HEK293 (cell line): ENCODE measurements around the gene LINC00237.

Experiments
- CTCF ChIA-PET: fragments of 350-600 bp; formaldehyde crosslinking; extraction: SDS; loops from one replicate; lab custom pipeline; 2021; ENCODE audit warnings: antibody characterized with exemption; lab: Yijun Ruan, JAX
- POLR2A ChIA-PET: fragments of 300-600 bp; formaldehyde crosslinking; extraction: SDS; loops from one replicate; lab custom pipeline; 2020; ENCODE audit warnings: antibody characterized with exemption, inconsistent platforms; lab: Yijun Ruan, JAX
- H3K27ac ChIP-seq: fragments of 200-500 bp; sonication (Bioruptor generic); 2 replicates; pipeline ENCODE4 v1.5.1; 2014; ENCODE audit warnings: low read depth, low read length, control low read depth, inconsistent platforms; ENCODE audit errors: extremely low read depth
- H3K36me3 ChIP-seq, 2 experiments: fragments of 200-500 bp in 1 of 2; sonication (Bioruptor generic) in 1 of 2; 1 replicate in 1 of 2; 2 replicates in 1 of 2; pipeline ENCODE4 v1.5.1; 2014 to 2017; ENCODE audit warnings: inconsistent platforms in 2 of 2, low read length in 2 of 2; ENCODE audit not compliant: control insufficient read depth in 2 of 2, insufficient read depth in 1 of 2
- H3K4me1 ChIP-seq: fragments of 200-500 bp; sonication (Bioruptor generic); 2 replicates; pipeline ENCODE4 v1.5.1; 2014; ENCODE audit warnings: mild to moderate bottlenecking, low read length, inconsistent platforms; ENCODE audit not compliant: control insufficient read depth, insufficient read depth
- H3K4me3 ChIP-seq: 2 replicates; pipeline ENCODE4 v1.5.1; 2011; ENCODE audit warnings: low read depth, mild to moderate bottlenecking, control low read depth, low read length, moderate library complexity
- H3K9me3 ChIP-seq: fragments of 200-500 bp; sonication (Bioruptor generic); 2 replicates; pipeline ENCODE4 v1.5.1; 2014; ENCODE audit warnings: low read depth, low read length, inconsistent platforms; ENCODE audit not compliant: control insufficient read depth, insufficient read depth
- BCL11A ChIP-seq: fragments of 450-650 bp; formaldehyde crosslinking; IDR thresholded peaks from 2 replicates; pipeline ENCODE4 v1.5.1; 2016; ENCODE audit warnings: low read depth, missing biosample characterization, missing genetic modification characterization
- KLF16 ChIP-seq: fragments of 450-650 bp; formaldehyde crosslinking; IDR thresholded peaks from 2 replicates; pipeline ENCODE4 v1.5.1; 2017; ENCODE audit warnings: missing biosample characterization, missing genetic modification characterization
- MEIS1 ChIP-seq: sonication (generic); formaldehyde crosslinking; IDR thresholded peaks from 2 replicates; pipeline ENCODE4 v1.8.1; 2022; ENCODE audit warnings: missing genetic modification reagents, mild to moderate bottlenecking, borderline replicate concordance
- SP2 ChIP-seq: fragments of 450-650 bp; formaldehyde crosslinking; IDR thresholded peaks from 2 replicates; pipeline ENCODE4 v1.5.1; 2016; ENCODE audit warnings: missing biosample characterization, missing genetic modification characterization
- SP7 ChIP-seq: fragments of 450-650 bp; formaldehyde crosslinking; IDR thresholded peaks from 2 replicates; pipeline ENCODE4 v1.5.1; 2016; ENCODE audit warnings: missing biosample characterization, missing genetic modification characterization
- ZFP3 ChIP-seq: fragments of 450-650 bp; formaldehyde crosslinking; IDR thresholded peaks from 2 replicates; pipeline ENCODE4 v1.5.1; 2016; ENCODE audit warnings: low read depth, missing biosample characterization, missing genetic modification characterization
- ZFP37 ChIP-seq: fragments of 450-650 bp; formaldehyde crosslinking; IDR thresholded peaks from 2 replicates; pipeline ENCODE4 v1.5.1; 2016; ENCODE audit warnings: missing biosample characterization, missing genetic modification characterization
- ZNF10 ChIP-seq: fragments of 450-650 bp; formaldehyde crosslinking; IDR thresholded peaks from 2 replicates; pipeline ENCODE4 v1.5.1; 2017; ENCODE audit warnings: missing biosample characterization, missing genetic modification characterization
- ZNF133 ChIP-seq: fragments of 450-650 bp; formaldehyde crosslinking; IDR thresholded peaks from 2 replicates; pipeline ENCODE4 v1.5.1; 2016; ENCODE audit warnings: missing biosample characterization, missing genetic modification characterization
- ZNF138 ChIP-seq: fragments of 450-650 bp; formaldehyde crosslinking; IDR thresholded peaks from 2 replicates; pipeline ENCODE4 v1.5.1; 2016; ENCODE audit warnings: missing biosample characterization, missing genetic modification characterization, borderline replicate concordance
- ZNF140 ChIP-seq: fragments of 450-650 bp; formaldehyde crosslinking; IDR thresholded peaks from 2 replicates; pipeline ENCODE4 v1.5.1; 2016; ENCODE audit warnings: missing biosample characterization, missing genetic modification characterization
- ZNF211 ChIP-seq: fragments of 450-650 bp; formaldehyde crosslinking; IDR thresholded peaks from 2 replicates; pipeline ENCODE4 v1.5.1; 2016; ENCODE audit warnings: low read depth, missing biosample characterization, missing genetic modification characterization
- ZNF341 ChIP-seq: fragments of 450-650 bp; formaldehyde crosslinking; IDR thresholded peaks from 2 replicates; pipeline ENCODE4; 2016; ENCODE audit warnings: low read depth, missing biosample characterization, missing genetic modification characterization
- ZNF501 ChIP-seq: fragments of 450-650 bp; formaldehyde crosslinking; IDR thresholded peaks from 2 replicates; pipeline ENCODE4 v1.5.1; 2016; ENCODE audit warnings: missing biosample characterization, missing genetic modification characterization
- ZNF518A ChIP-seq: fragments of 450-650 bp; formaldehyde crosslinking; conservative IDR thresholded peaks from 2 replicates; pipeline ENCODE4 v1.5.1; 2016; ENCODE audit warnings: low read depth, missing biosample characterization, missing genetic modification characterization
- ZNF521 ChIP-seq: fragments of 450-650 bp; formaldehyde crosslinking; IDR thresholded peaks from 2 replicates; pipeline ENCODE4 v1.5.1; 2017; ENCODE audit warnings: missing biosample characterization, mild to moderate bottlenecking, missing genetic modification characterization
- ZNF558 ChIP-seq: fragments of 450-650 bp; formaldehyde crosslinking; IDR thresholded peaks from 2 replicates; pipeline ENCODE4 v1.5.1; 2016; ENCODE audit warnings: missing biosample characterization, missing genetic modification characterization
- ZNF623 ChIP-seq: fragments of 450-650 bp; formaldehyde crosslinking; IDR thresholded peaks from 2 replicates; pipeline ENCODE4 v1.5.1; 2016; ENCODE audit warnings: missing biosample characterization, missing genetic modification characterization
- ZNF791 ChIP-seq: fragments of 450-650 bp; formaldehyde crosslinking; IDR thresholded peaks from 2 replicates; pipeline ENCODE4 v1.5.1; 2016; ENCODE audit warnings: missing biosample characterization, missing genetic modification characterization
- TF ChIP-seq, protein P1 (sequence below): fragments of 450-650 bp; formaldehyde crosslinking; IDR thresholded peaks from 2 replicates; pipeline ENCODE4 v1.5.1; 2017; ENCODE audit warnings: missing biosample characterization, missing genetic modification characterization

The LINC00237 gene

GRCh38 chr20:21104921-21105320 is 1.2 kb downstream of the LINC00237 start (continued):
- TF ChIP-seq ZNF518A (tag by site-specific recombination) (no peak), MEIS1 (CRISPR knock-in tag) (no peak), SP7 (tag by site-specific recombination) (no peak), ZNF791 (no peak), ZNF623 (tag by site-specific recombination) (no peak), ZFP37 (tag by site-specific recombination) (no peak), BCL11A (no peak), ZNF558 (tag by site-specific recombination) (no peak), ZNF521 (no peak)
- TF ChIP-seq, protein P1, sequence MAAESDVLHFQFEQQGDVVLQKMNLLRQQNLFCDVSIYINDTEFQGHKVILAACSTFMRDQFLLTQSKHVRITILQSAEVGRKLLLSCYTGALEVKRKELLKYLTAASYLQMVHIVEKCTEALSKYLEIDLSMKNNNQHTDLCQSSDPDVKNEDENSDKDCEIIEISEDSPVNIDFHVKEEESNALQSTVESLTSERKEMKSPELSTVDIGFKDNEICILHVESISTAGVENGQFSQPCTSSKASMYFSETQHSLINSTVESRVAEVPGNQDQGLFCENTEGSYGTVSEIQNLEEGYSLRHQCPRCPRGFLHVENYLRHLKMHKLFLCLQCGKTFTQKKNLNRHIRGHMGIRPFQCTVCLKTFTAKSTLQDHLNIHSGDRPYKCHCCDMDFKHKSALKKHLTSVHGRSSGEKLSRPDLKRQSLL (tag by site-specific recombination): no peak

DNA sequence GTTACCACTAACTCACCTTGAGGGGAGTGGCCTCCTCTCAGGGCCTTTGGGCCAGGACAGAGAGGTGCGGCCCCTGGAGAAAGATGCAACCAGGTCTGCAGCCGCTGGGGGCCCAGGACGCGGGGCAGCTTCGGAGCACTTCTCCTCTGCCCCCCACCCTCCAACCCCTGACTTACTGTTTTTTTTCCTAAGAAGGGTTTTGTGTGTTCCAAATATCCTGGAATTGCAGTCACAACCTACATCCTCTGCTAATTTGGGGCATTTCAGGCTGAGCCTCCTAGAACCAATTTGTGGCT is 1.7 kb downstream of the LINC00237 start:
- no peak overlapping the region for H3K27ac ChIP-seq
- CTCF ChIA-PET: interaction anchor here (0.6 to 0.7 kb wide), 2 partner anchors 425 to 663 kb away, joined by 3 to 4 read pairs; no protein-coding TSS in a partner anchor
- no peaks in the 10 kb centered on the region for H3K36me3 ChIP-seq
- no peaks in the 10 kb centered on the region for H3K4me1 ChIP-seq
- TF ChIP-seq ZNF138 (tag by site-specific recombination) (no peak), ZNF341 (tag by site-specific recombination) (no peak), ZNF10 (no peak)
- TF ChIP-seq, protein P1 (tag by site-specific recombination): no peak
- TF ChIP-seq, all 188 proteins: peak for 0
- Histone ChIP-seq H3K4me3 (no peak overlapping the region), H3K9me3 (no peaks in the 10 kb centered on the region)
- POLR2A ChIA-PET: no interaction called here

DNA sequence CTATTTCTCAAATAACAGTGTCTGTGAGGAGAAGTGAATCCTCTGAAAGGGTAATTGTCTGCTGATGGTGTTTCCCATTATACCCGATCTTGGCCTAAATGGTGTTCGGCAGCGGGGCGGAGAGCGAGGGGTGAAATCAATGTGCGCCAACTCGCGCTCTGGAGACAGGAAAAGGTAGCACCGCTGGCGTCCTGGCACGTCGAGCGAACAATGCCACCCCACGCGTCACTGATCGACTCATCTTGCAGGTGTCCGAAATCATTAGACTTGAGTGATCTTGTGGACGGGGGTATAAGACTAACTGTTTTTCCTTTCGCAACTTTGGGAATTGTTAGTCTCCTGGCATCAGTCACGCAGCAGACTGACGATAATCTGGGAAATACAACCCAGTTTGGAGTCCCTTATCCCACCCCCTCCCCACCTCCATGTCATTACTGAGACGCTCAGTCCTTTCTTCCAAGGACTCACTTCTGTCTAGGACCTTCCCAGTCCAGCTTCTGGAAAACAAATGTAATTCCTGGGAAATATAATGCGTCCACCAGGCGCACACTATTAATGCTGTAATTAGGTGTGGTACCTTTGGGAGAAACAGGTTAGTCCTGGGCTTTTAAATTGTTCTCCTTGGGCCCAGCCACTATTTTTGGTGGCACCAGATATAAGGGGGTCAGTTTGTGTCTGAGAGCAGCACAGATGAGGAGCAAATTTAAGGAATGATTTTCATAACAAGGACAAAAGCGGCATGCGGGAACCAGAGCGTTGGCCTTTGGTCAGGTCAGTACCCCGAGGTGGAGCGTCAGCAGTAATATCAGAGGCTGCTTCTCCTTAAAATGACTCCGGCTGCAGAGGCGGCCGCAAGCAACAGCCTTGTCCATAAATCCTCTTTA is 2.3 kb downstream of the LINC00237 start:
- Histone ChIP-seq H3K4me1 (no peaks in the 10 kb centered on the region), H3K4me3 (no peak overlapping the region), H3K36me3 (no peaks in the 10 kb centered on the region), H3K9me3 (no peaks in the 10 kb centered on the region), H3K27ac (no peak overlapping the region)
- TF ChIP-seq KLF16 (no peak), ZFP3 (tag by site-specific recombination) (no peak), ZNF133 (tag by site-specific recombination) (no peak), ZNF140 (tag by site-specific recombination) (no peak), SP2 (tag by site-specific recombination) (no peak), ZNF501 (tag by site-specific recombination) (no peak), ZNF211 (no peak)
- ChIA-PET CTCF (interaction anchor here (0.6 to 0.7 kb wide), 2 partner anchors 425 to 664 kb away, joined by 3 to 4 read pairs; no protein-coding TSS in a partner anchor), POLR2A (no interaction called here)
